ENCODE results near the gene DCTN3. TPM values are rescaled to one million over a fixed set of nuclear protein-coding genes. Genes with fewer than 3 reads are reported as not detected.
A peak's percentile ranks its signal among the peaks of the same experiment; 100 is the strongest.

Gene DCTN3
- total RNA-seq, 5 donors from 2014 or later (not counting 1 experiment from before 2014, with no cell fraction given): 60.8 to 82.9 (median 69.0) TPM

DNA sequence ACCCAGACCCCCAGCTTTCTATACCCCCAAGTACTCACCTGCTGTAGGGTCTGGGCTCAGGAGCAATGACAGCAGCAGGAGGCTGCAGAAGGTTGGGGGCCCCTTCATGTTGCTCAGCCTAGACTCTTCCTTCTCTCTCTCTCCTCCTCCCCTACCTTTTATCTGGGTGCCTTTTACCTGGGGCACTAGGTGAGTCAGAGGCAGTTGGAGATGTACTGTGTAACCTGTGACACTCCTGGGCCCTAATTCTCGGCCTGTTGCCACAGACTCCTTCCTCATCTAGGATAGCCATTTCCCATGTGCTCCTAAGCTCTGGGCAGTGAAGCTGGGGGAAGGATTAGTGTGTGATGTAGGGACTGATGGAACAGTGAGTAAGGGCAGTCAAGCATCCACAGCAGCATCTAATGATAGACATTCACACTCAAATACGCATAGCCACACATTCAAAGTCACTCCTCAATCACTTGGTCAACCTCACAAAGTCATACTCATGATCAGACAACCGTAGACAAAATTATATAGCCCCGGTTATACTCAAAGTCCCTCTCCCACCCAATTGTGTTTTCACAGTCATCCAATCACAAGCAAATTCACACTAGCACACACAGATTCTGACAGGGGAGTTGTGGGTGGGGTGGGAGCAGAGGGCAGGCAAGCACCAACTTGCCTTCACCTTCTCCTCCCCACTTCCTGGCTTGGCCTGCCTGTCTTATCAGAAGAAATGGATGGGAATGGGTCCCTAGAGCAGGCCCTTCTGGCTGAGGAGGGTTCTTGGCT is 42.4 kb upstream of the DCTN3 start, which contains the start of gene CCL27:
Gene CCL27, minus strand, starts transcription at position 132 of the 777 bp plus-strand sequence. Its CDS starts 24 bp downstream, at position 108.
- H3K4me3 Mint-ChIP-seq: peak within 1 kb of the TSS; percentile 18 to 86 (median 28)
- DNase-seq (no peak), ATAC-seq (replicated peaks in 1 of 4) (no peak)
- H3K27ac ChIP-seq (ENCODE audit: low read length): peak within 1 kb of the TSS; percentile 87
- no peaks in the 10 kb centered on the region for H3K9me3 Mint-ChIP-seq
- no peak within 1 kb of the TSS for H3K4me3 ChIP-seq (ENCODE audit: control insufficient read depth in 1 of 2, extremely low read depth in 1 of 2, low read length in 1 of 2)
- H3K9me3 ChIP-seq: no peaks in the 10 kb centered on the region
- H3K27me3 ChIP-seq (replicated peaks in 1 of 2; ENCODE audit: control insufficient read depth in 2 of 2, extremely low read depth in 1 of 2, insufficient read depth in 2 of 2, low read length in 1 of 2): no peaks in the 10 kb centered on the region
- H3K4me1 ChIP-seq (ENCODE audit: control insufficient read depth in 1 of 2, extremely low read depth in 1 of 2, insufficient read depth in 2 of 2, low read length in 2 of 2): peaks cover 19 to 52% of the 10 kb centered on the region in 2 experiments
- no peaks in the 10 kb centered on the region for H3K27me3 Mint-ChIP-seq
- ChIA-PET POLR2A (interaction anchor here in 1 of 2 donors (1.0 kb wide), 1 partner anchor 25 kb away, joined by 3 read pairs; the partner anchor contains the start of gene SIGMAR1), CTCF (interaction anchor here (0.7 to 4.4 kb wide), 8 partner anchors 16 to 438 kb away, joined by 3 to 39 read pairs (median 4); partner anchors contain the start of genes DCTN3 (in 1 of the 2), GALT (in 1 of the 2) and SIGMAR1 (in 1 of the 2))
- peaks cover 15 to 19% of the 10 kb centered on the region in 2 donors for H3K36me3 ChIP-seq (ENCODE audit: control insufficient read depth in 2 of 2, extremely low read depth in 1 of 2, insufficient read depth in 1 of 2, low read length in 1 of 2)
- H3K4me1 Mint-ChIP-seq: peaks cover 47 to 61% (median 47%) of the 10 kb centered on the region in 3 donors
- 94% methylated on average over 2 of the region's 4 CpGs for WGBS (ENCODE audit: insufficient coverage)
- peaks cover 19% of the 10 kb centered on the region for H3K36me3 Mint-ChIP-seq
- H3K27ac Mint-ChIP-seq: peak within 1 kb of the TSS; percentile 94 to 97

- H3K9me3 ChIP-seq: no peaks in the 10 kb centered on the region
- Mint-ChIP-seq H3K4me1 (peaks cover 33 to 47% (median 45%) of the 10 kb centered on the region in 3 donors), H3K36me3 (peaks cover 17% of the 10 kb centered on the region), H3K4me3 (no peak overlapping the region), H3K27me3 (no peaks in the 10 kb centered on the region), H3K27ac (peak overlapping the region in 1 of 2 donors; percentile 16), H3K9me3 (no peaks in the 10 kb centered on the region)
- DNase-seq: no peak
- WGBS (ENCODE audit: insufficient coverage): 97% methylated on average over 8 of the region's 8 CpGs
- ChIA-PET POLR2A (interaction anchor here in 1 of 2 donors (0.6 kb wide), 1 partner anchor 20 kb away, joined by 12 read pairs; no protein-coding TSS in a partner anchor), CTCF (interaction anchor here in 1 of 2 donors (1.7 kb wide), 1 partner anchor 13 kb away, joined by 6 read pairs; the partner anchor contains the start of gene GALT)
- no peak for ATAC-seq (replicated peaks in 1 of 4)
- H3K27ac ChIP-seq (ENCODE audit: low read length): no peak overlapping the region
- no peak overlapping the region for H3K4me3 ChIP-seq (ENCODE audit: control insufficient read depth in 1 of 2, extremely low read depth in 1 of 2, low read length in 1 of 2)
- H3K36me3 ChIP-seq (ENCODE audit: control insufficient read depth in 2 of 2, extremely low read depth in 1 of 2, insufficient read depth in 1 of 2, low read length in 1 of 2): peaks cover 15 to 19% of the 10 kb centered on the region in 2 donors
- H3K4me1 ChIP-seq (ENCODE audit: control insufficient read depth in 1 of 2, extremely low read depth in 1 of 2, insufficient read depth in 2 of 2, low read length in 2 of 2): peaks cover 19 to 33% of the 10 kb centered on the region in 2 experiments
- H3K27me3 ChIP-seq (replicated peaks in 1 of 2; ENCODE audit: control insufficient read depth in 2 of 2, extremely low read depth in 1 of 2, insufficient read depth in 2 of 2, low read length in 1 of 2): no peaks in the 10 kb centered on the region
Measured at GRCh38 chr9:34659592-34660253, 39.4 kb upstream of the DCTN3 start.

- Mint-ChIP-seq H3K4me1 (peaks cover 20 to 44% (median 36%) of the 10 kb centered on the region in 3 donors), H3K27me3 (no peaks in the 10 kb centered on the region), H3K4me3 (no peak overlapping the region), H3K36me3 (peaks cover 17% of the 10 kb centered on the region), H3K27ac (no peak overlapping the region), H3K9me3 (no peaks in the 10 kb centered on the region)
- Histone ChIP-seq H3K4me3 (ENCODE audit: control insufficient read depth in 1 of 2, extremely low read depth in 1 of 2, low read length in 1 of 2) (no peak overlapping the region), H3K27ac (ENCODE audit: low read length) (no peak overlapping the region), H3K9me3 (no peaks in the 10 kb centered on the region), H3K27me3 (replicated peaks in 1 of 2; ENCODE audit: control insufficient read depth in 2 of 2, extremely low read depth in 1 of 2, insufficient read depth in 2 of 2, low read length in 1 of 2) (no peaks in the 10 kb centered on the region), H3K36me3 (ENCODE audit: control insufficient read depth in 2 of 2, extremely low read depth in 1 of 2, insufficient read depth in 1 of 2, low read length in 1 of 2) (peaks cover 15 to 18% of the 10 kb centered on the region in 2 donors), H3K4me1 (ENCODE audit: control insufficient read depth in 1 of 2, extremely low read depth in 1 of 2, insufficient read depth in 2 of 2, low read length in 2 of 2) (peaks cover 12 to 22% of the 10 kb centered on the region in 2 experiments)
- no peak for DNase-seq
- POLR2A ChIA-PET: no interaction called here
- ATAC-seq (replicated peaks in 1 of 4): no peak
- WGBS (ENCODE audit: insufficient coverage): 96% methylated on average over 13 of the region's 14 CpGs
- CTCF ChIA-PET: no interaction called here
Measured at GRCh38 chr9:34658461-34658860, 38.2 kb upstream of the DCTN3 start.

- ATAC-seq (replicated peaks in 1 of 4): no peak
- WGBS (ENCODE audit: insufficient coverage): no CpG with 5 or more reads among the region's 5 CpGs
- no peak for DNase-seq
Measured at GRCh38 chr9:34656992-34657391, 36.7 kb upstream of the DCTN3 start.

DNA sequence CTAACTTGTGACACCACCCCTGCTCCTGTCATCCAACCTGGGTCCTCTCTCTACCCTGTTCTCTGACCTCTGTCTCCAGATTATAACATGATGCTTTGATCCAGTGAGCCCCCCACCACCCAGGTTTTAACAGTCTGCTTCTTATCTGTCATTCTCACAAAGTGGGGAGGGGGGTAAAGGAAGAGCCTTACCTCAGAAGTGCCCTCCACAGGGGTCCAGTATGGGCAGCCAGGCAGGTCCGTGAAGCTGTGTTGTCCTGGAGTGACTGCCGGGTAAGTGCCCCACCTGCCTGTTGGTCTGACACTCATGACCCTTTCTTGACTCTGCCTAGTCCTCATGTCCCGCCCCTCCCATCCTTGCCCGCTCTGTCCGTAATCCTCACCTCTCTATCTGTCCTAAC is 35.1 kb upstream of the DCTN3 start:
- 95% methylated on average over 5 of the region's 5 CpGs for WGBS (ENCODE audit: insufficient coverage)
- peak overlapping the region in 1 of 2 donors; percentile 21 for H3K27ac Mint-ChIP-seq
- H3K36me3 ChIP-seq (ENCODE audit: control insufficient read depth in 2 of 2, extremely low read depth in 1 of 2, insufficient read depth in 1 of 2, low read length in 1 of 2): peaks cover 8 to 25% of the 10 kb centered on the region in 2 donors
- POLR2A ChIA-PET: no interaction called here
- no peaks in the 10 kb centered on the region for H3K9me3 Mint-ChIP-seq
- no peak overlapping the region for H3K4me3 Mint-ChIP-seq
- no peak overlapping the region for H3K4me3 ChIP-seq (ENCODE audit: control insufficient read depth in 1 of 2, extremely low read depth in 1 of 2, low read length in 1 of 2)
- no peak for DNase-seq
- no peaks in the 10 kb centered on the region for H3K27me3 ChIP-seq (replicated peaks in 1 of 2; ENCODE audit: control insufficient read depth in 2 of 2, extremely low read depth in 1 of 2, insufficient read depth in 2 of 2, low read length in 1 of 2)
- H3K27me3 Mint-ChIP-seq: no peaks in the 10 kb centered on the region
- peaks cover 3 to 20% of the 10 kb centered on the region in 2 experiments for H3K4me1 ChIP-seq (ENCODE audit: control insufficient read depth in 1 of 2, extremely low read depth in 1 of 2, insufficient read depth in 2 of 2, low read length in 2 of 2)
- no peak for ATAC-seq (replicated peaks in 1 of 4)
- H3K4me1 Mint-ChIP-seq: peaks cover 15 to 37% (median 31%) of the 10 kb centered on the region in 3 donors
- H3K36me3 Mint-ChIP-seq: peaks cover 7% of the 10 kb centered on the region
- CTCF ChIA-PET: interaction anchor here in 1 of 2 donors (0.7 kb wide), 1 partner anchor 416 kb away, joined by 5 read pairs; no protein-coding TSS in a partner anchor
- no peak overlapping the region for H3K27ac ChIP-seq (ENCODE audit: low read length)
- no peaks in the 10 kb centered on the region for H3K9me3 ChIP-seq

More at GRCh38 chr9:34656992-34657391, 36.7 kb upstream of the DCTN3 start:
- Histone ChIP-seq H3K4me1 (ENCODE audit: control insufficient read depth in 1 of 2, extremely low read depth in 1 of 2, insufficient read depth in 2 of 2, low read length in 2 of 2) (peaks cover 4 to 22% of the 10 kb centered on the region in 2 experiments), H3K36me3 (ENCODE audit: control insufficient read depth in 2 of 2, extremely low read depth in 1 of 2, insufficient read depth in 1 of 2, low read length in 1 of 2) (peaks cover 15 to 18% of the 10 kb centered on the region in 2 donors), H3K4me3 (ENCODE audit: control insufficient read depth in 1 of 2, extremely low read depth in 1 of 2, low read length in 1 of 2) (no peak overlapping the region), H3K27me3 (replicated peaks in 1 of 2; ENCODE audit: control insufficient read depth in 2 of 2, extremely low read depth in 1 of 2, insufficient read depth in 2 of 2, low read length in 1 of 2) (no peaks in the 10 kb centered on the region), H3K9me3 (no peaks in the 10 kb centered on the region), H3K27ac (ENCODE audit: low read length) (no peak overlapping the region)
- H3K27me3 Mint-ChIP-seq: no peaks in the 10 kb centered on the region
- H3K9me3 Mint-ChIP-seq: no peaks in the 10 kb centered on the region
- ChIA-PET POLR2A (no interaction called here), CTCF (no interaction called here)
- no peak overlapping the region for H3K4me3 Mint-ChIP-seq
- no peak overlapping the region for H3K27ac Mint-ChIP-seq
- H3K36me3 Mint-ChIP-seq: peaks cover 17% of the 10 kb centered on the region
- peaks cover 19 to 44% (median 36%) of the 10 kb centered on the region in 3 donors for H3K4me1 Mint-ChIP-seq
